Measurements from ENCODE around the gene FHIT. TPM values are rescaled to one million over a fixed set of nuclear protein-coding genes. Genes with fewer than 3 reads are reported as not detected.

FHIT gene
- total RNA-seq, 4 donors from 2014 or later, result 1.6 to 12.9 (median 7.8) TPM

- H3K4me1 ChIP-seq, result no peaks in the 10 kb centered on the region
- no peak overlapping the region for H3K4me3 ChIP-seq
- WGBS, 2 donors, result 75 to 81% methylated on average over 19 of the region's 19 CpGs
- no peak overlapping the region for H3K27ac ChIP-seq
- TF ChIP-seq, protein P1, sequence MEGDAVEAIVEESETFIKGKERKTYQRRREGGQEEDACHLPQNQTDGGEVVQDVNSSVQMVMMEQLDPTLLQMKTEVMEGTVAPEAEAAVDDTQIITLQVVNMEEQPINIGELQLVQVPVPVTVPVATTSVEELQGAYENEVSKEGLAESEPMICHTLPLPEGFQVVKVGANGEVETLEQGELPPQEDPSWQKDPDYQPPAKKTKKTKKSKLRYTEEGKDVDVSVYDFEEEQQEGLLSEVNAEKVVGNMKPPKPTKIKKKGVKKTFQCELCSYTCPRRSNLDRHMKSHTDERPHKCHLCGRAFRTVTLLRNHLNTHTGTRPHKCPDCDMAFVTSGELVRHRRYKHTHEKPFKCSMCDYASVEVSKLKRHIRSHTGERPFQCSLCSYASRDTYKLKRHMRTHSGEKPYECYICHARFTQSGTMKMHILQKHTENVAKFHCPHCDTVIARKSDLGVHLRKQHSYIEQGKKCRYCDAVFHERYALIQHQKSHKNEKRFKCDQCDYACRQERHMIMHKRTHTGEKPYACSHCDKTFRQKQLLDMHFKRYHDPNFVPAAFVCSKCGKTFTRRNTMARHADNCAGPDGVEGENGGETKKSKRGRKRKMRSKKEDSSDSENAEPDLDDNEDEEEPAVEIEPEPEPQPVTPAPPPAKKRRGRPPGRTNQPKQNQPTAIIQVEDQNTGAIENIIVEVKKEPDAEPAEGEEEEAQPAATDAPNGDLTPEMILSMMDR (IDR thresholded peaks at IDR 0.05), result no peak
- no peak for TF ChIP-seq POLR2A (IDR thresholded peaks at IDR 0.05)
- TF ChIP-seq EP300 (IDR thresholded peaks at IDR 0.05), result no peak
- no peaks in the 10 kb centered on the region for H3K27me3 ChIP-seq
- no peak for DNase-seq (ENCODE audit: low spot score in 2 of 2)
- no peaks in the 10 kb centered on the region for H3K9me3 ChIP-seq
- no peaks in the 10 kb centered on the region for H3K36me3 ChIP-seq
These were observed 447.8 kb downstream of the FHIT start for GRCh38 chr3:60803216-60804173.

- Histone ChIP-seq H3K4me3 (no peak overlapping the region), H3K36me3 (no peaks in the 10 kb centered on the region), H3K27ac (no peak overlapping the region), H3K4me1 (no peaks in the 10 kb centered on the region), H3K9me3 (no peaks in the 10 kb centered on the region), H3K27me3 (no peaks in the 10 kb centered on the region)
- DNase-seq (ENCODE audit: low spot score in 2 of 2), result no peak
- no peak for TF ChIP-seq POLR2A (IDR thresholded peaks at IDR 0.05)
- TF ChIP-seq, protein P1 (IDR thresholded peaks at IDR 0.05), result no peak
- 86 to 87% methylated on average over 2 of the region's 2 CpGs for WGBS, 2 donors
These were observed 449.9 kb downstream of the FHIT start for GRCh38 chr3:60801307-60801706.

- no peaks in the 10 kb centered on the region for H3K9me3 ChIP-seq
- no peak overlapping the region for H3K4me3 ChIP-seq
- no peak for DNase-seq (ENCODE audit: low spot score in 2 of 2)
- no peak overlapping the region for H3K27ac ChIP-seq
- H3K36me3 ChIP-seq, result no peaks in the 10 kb centered on the region
- no peaks in the 10 kb centered on the region for H3K4me1 ChIP-seq
- TF ChIP-seq EP300 (IDR thresholded peaks at IDR 0.05) (no peak), POLR2A (IDR thresholded peaks at IDR 0.05) (no peak)
- TF ChIP-seq, protein P1 (IDR thresholded peaks at IDR 0.05), result no peak
- H3K27me3 ChIP-seq, result no peaks in the 10 kb centered on the region
These were observed 452.8 kb downstream of the FHIT start for GRCh38 chr3:60798456-60798855.

DNA sequence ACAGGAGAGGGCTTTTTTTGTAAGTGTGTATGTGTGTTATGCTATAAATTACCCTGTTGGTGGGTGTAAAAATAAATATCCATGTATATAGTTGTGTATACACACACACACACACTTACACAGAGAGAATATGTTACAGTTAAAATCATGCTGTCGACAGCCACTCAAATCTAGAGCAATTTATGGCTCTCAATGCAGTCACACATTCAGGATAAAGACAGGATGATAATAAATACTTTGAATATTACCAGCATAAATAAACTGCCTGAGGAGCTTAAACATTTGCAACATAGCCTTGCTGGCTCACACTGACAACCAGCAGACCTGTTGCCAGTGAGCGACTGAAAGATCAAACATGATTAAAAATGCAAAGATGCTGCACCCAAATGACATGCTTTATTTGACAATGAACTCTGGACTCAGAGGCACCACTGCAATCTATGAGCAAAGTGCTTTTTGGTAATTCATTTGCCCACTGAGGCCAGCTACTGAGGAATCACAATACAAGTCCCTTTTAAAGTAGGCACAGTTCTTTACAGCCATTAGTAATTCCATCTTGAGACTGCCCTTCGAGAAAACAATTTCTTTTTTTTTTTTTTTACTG is 458.9 kb downstream of the FHIT start:
- no peaks in the 10 kb centered on the region for H3K9me3 ChIP-seq
- H3K4me3 ChIP-seq, result no peak overlapping the region
- no peaks in the 10 kb centered on the region for H3K4me1 ChIP-seq
- no peak overlapping the region for H3K27ac ChIP-seq
- no peaks in the 10 kb centered on the region for H3K27me3 ChIP-seq
- WGBS, 2 donors, result 69 to 72% methylated on average over 3 of the region's 3 CpGs
- no peak for DNase-seq (ENCODE audit: low spot score in 2 of 2)
- H3K36me3 ChIP-seq, result no peaks in the 10 kb centered on the region
- TF ChIP-seq EP300 (IDR thresholded peaks at IDR 0.05), result no peak
- TF ChIP-seq, protein P1 (IDR thresholded peaks at IDR 0.05), result no peak
- TF ChIP-seq POLR2A (IDR thresholded peaks at IDR 0.05), result no peak

- Histone ChIP-seq H3K27me3 (no peaks in the 10 kb centered on the region), H3K36me3 (no peaks in the 10 kb centered on the region), H3K27ac (no peak overlapping the region), H3K4me3 (no peak overlapping the region), H3K4me1 (no peaks in the 10 kb centered on the region), H3K9me3 (peaks cover 0 to 7% (median 0%) of the 10 kb centered on the region in 4 donors)
- 91 to 92% methylated on average over 3 of the region's 3 CpGs for WGBS, 2 donors
- TF ChIP-seq POLR2A (IDR thresholded peaks at IDR 0.05), result no peak
- TF ChIP-seq, protein P1 (IDR thresholded peaks at IDR 0.05), result no peak
- TF ChIP-seq EP300 (IDR thresholded peaks at IDR 0.05), result no peak
- no peak for DNase-seq (ENCODE audit: low spot score in 2 of 2)
These were observed 463.1 kb downstream of the FHIT start for GRCh38 chr3:60788185-60788584.
